ENCODE measurements around the gene ST7L.
"Not testable (repeated sequence)": the region's sequence is repeated elsewhere in the genome, so short reads cannot be mapped to it uniquely, and the experiment has no call there.

The ST7L gene, protein sequence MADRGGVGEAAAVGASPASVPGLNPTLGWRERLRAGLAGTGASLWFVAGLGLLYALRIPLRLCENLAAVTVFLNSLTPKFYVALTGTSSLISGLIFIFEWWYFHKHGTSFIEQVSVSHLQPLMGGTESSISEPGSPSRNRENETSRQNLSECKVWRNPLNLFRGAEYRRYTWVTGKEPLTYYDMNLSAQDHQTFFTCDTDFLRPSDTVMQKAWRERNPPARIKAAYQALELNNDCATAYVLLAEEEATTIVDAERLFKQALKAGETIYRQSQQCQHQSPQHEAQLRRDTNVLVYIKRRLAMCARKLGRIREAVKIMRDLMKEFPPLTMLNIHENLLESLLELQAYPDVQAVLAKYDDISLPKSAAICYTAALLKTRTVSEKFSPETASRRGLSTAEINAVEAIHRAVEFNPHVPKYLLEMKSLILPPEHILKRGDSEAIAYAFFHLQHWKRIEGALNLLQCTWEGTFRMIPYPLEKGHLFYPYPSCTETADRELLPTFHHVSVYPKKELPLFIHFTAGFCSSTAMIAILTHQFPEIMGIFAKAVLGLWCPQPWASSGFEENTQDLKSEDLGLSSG

DNA sequence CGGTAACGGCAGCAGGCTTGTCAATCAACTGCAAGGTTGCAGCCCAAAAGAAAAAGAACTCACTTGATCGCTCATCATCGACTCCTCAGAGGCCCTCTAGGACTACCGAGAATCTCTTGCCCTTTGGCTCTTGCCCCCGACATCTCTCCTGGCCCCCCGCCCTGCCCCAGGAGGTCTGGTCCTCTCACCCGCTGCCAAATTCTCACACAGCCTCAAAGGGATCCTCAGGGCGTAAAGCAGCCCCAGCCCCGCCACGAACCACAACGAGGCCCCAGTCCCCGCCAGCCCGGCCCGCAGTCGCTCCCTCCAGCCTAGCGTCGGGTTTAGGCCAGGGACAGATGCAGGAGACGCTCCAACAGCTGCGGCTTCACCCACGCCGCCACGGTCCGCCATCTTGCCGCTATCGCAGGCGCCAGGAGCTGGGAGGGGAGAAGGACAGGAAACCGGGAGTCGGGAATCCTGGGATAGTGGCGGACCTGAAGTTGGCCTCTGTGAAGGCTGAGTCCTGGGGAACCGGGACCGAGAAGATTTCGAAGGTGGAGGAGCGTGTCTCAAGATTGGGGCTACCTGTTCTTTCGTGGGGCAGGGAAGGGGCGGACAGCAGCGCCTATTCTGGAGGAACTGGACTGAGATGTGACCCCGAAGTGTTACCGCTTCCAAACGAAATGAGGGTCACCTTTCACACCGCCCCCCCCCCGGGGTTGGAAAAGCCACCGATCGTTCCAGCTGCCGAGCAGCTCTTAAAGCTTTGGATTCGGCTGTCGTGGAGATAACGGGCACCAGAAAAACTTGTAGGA lies at the start of gene ST7L:
TSS of gene ST7L (minus strand) at position 421 of the 797 bp plus-strand sequence. CDS start at position 393, 28 bp downstream.
- peak; percentile 24 for DNase-seq (ENCODE audit: low read depth, low spot score)

DNA sequence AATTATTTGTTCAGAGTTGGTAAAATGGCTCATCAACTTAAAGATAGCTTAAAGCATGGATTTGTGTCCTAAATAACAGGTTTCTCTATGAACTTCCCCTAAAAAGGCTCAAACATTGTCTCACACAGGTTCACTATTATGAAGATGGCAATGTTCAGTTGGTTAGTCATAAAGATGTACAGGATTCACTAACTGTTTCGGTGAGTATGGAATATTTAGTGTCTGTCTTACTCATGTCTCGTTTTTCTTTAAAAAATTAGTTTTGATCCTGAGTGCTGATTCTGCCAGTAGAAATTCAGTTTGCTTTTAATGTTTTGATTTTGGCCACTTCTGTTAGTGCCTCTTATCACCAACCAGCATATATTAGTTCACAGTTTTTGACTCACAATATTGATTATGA lies 48.0 kb upstream of the ST7L start:
- no peak for DNase-seq (ENCODE audit: low read depth, low spot score)

DNA sequence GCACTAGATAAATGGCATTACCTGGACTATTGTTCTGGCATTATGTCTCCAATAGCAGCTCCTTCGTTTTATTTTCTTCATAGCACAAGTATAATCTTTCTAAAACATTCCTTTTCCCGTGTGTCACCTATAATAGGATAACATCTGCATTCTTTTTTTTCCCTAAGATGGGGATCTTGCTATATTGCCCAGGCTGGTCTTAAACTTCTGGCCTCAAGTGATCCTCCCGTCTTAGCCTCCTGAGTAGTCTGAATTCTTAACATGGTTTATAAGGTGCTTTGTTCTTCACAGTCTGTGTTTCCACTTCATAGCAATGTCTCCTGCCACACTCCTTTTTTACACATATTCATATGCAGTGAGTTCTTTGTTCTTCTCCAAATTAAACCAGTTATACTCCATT lies 46.9 kb upstream of the ST7L start:
- DNase-seq (ENCODE audit: low read depth, low spot score) = no peak

DNA sequence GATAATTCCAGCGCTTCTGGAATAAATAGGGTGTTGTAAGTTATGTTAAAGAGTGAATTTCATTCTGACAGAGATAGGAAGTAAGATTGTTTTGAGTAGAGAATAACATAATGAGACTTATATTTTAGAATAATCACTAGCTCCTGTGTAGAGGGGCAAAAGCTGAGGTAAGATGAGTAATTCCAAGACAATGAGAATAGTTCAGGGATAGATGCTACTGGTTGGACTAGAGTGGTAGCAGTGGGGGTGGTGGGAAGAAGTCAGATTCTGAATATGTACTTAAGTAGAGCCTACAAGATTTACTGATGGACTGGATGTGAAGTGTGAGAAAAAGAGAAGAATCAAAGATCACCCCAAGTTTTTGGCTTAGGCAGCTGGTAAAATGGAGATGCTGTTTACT lies 32.3 kb upstream of the ST7L start:
- DNase-seq (ENCODE audit: low read depth, low spot score) = no peak

DNA sequence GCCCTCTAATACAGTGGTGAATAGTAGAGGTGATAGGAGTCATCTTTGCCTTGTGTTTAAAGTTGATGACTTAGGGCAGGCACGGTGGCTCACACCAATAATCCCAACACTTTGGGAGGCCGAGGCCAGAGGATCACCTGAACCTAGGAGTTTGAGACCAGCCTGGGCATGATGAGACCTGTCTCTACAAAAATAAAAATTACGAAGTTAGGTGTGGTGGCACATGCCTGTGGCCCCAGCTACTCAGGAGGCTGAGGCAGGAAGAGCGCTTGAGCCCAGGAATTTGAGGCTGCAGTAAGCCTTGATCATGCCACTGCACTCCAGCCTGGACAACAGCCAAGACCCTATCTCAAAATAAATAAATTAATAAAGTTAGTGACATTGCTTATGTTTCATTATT lies 27.3 kb upstream of the ST7L start:
- no peak for DNase-seq (ENCODE audit: low read depth, low spot score)

DNA sequence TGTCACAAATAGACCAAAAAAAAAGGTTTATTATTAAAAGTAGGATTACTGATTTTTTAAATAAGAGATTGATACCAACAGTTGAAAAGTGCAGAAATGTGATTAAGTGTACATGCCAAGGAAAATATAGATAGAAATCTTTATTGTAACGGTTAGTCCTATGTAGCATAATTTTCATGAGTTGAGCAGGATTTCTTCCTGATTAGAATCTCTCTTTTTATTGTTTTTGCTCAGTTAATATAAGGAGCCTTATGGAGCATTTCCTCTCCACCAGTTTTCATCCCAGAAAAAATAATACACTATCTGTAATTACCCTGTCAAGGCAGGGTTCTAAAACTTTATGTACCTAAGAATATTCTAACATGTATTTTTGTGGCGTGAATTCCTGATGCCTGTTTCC lies 24.1 kb upstream of the ST7L start:
- DNase-seq (ENCODE audit: low read depth, low spot score) = no peak

DNA sequence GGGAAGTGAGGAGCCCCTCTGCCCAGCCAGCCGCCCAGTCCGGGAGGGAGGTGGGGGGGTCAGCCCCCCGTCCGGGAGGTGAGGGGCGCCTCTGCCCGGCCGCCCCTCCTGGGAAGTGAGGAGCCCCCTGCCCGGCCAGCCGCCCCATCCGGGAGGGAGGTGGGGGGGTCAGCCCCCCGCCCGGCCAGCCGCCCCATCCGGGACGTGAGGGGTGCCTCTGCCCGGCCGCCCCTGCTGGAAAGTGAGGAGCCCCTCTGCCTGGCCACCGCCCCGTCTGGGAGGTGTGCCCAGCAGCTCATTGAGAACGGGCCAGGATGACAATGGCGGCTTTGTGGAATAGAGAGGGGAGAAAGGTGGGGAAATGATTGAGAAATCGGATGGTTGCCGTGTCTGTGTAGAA lies 21.5 kb upstream of the ST7L start:
- DNase-seq (ENCODE audit: low read depth, low spot score) = not testable (repeated sequence)

DNA sequence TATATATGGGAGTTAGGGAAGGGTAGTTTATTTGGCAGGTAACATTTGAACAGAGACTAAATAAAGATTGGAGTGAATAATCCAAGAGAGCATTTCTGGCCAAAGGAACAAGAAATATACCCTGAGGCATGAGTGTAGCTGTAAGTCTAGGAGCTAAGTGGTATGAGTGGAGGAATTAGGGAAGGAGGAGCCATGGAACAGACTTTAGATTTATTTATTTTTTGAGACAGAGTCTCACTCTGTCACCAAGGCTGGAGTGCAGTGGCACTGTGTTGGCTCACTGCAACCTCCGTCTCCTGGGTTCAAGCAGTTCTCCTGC lies 19.1 kb upstream of the ST7L start:
- no peak for DNase-seq (ENCODE audit: low read depth, low spot score)

DNA sequence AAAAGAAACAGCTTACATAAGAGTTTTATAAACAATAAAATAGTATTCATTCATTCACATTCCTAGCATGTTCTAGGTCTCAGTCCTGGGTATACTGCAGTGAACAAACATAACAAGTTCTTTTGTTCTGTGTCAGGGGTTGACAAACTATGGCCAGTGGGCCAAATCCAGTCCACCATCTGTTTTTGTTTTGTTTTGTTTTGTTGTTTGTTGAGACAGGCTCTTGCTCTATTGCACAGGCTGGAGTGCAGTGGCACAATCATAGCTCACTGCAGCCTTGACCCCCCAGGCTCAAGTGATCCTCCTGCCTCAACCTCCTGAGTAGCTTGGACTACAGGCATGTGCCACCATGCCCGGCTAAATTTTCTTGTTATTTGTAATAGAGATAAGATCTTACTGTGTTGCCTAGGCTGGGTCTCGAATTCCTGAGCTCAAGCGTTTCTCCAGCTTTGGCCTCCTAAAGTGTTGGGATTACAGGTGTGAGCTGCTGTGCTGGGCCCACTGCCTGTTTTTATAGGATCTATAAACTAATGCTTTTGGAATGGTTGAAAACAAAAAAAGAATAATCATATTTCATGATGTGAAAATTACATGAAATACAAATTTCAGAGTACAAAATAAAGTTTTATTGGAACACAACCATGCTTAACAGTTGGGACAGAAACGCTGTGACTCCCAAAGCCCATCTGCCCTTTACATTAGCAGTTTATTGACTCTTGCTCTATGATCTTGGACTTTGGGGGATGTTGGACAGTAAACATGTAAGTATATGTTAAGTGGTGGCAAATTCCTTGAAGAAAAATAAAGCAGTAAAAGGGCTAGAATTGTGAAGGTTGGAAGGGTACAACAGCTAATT lies 18.5 kb upstream of the ST7L start:
- no peak for DNase-seq (ENCODE audit: low read depth, low spot score)

DNA sequence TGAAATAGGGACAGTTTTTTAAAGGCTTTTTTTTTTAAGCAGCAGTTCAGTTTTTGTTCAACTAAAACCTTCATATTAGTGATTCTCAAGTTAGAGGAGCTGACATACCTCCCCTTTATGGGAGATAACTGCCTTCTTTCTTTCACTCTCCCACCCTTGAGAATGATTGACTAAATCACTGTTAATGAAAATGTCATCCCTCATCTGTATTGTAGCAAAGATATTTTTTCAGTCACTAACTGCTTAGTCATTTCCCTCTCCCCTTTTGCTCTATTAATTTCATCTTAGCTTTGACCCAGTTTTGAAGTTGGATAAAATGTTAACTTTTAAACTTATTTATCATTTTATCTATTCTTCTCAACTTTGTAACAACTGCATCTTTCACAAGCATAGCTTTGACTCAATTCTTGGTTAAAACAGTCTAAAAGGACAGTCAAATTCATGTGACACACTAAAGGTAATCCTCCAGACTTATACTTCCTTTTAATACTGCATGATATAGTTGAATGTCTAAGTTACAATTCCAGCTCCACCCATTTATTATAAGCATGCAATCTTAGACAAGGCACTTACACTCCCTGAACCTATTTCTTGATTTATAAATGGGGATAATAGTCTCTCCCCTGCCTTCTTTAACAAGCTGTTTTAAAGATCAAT lies 17.8 kb upstream of the ST7L start:
- DNase-seq (ENCODE audit: low read depth, low spot score) = no peak

DNA sequence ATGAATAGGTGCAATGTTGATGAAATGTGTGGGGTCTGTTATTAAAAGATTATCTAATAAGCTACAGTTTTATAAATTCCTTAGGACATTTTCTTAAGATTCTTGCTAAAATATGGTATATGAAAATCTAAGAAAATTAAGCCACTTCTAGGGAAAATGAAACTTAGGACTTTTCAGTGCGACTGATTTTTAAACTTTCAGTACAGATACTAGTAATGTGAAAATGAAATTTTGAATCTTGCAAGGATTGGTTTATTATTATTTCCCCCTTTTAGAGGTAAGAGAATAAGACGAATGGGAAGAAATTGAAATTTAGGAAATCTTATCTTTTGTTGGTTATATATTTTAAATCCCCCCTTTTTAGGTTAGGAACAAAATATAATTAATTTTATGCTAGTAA lies 17.1 kb upstream of the ST7L start:
- no peak for DNase-seq (ENCODE audit: low read depth, low spot score)

DNA sequence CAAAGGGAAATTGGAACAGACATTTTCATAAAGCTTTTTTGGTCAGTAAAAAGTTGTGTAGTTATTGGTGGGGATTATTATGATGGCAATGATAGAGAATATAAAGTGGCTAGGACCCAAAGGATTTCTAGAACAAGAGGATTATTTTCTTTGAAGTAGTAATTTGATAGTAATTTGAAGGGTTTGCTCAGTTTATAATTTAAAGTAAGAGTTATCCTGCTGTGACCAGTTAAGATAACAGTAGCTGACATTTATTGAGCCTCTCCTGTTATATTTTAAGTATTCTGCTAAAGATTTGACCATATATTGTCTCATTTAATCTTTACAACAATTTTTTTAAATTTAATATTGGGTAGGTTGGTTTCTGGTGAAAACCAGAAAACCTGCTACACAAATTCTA lies 15.4 kb upstream of the ST7L start:
- DNase-seq (ENCODE audit: low read depth, low spot score) = no peak

DNA sequence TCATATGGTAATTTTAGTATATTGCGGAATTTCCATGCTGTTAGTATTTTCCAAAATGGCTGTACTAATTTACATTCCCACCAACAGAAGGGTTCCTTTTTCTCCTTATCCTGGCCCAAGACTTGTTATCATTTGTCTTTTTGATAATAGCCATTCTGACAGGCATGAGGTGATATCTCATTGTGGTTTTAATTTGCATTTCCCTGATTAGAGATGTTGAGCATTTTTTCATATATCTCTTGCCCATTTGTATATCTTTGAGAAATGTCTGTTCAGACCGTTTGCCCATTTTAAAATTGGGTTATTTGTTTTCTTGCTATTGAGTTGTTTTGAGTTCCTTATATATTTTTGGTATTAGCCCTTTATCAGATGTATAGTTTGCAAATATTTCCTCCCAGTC lies 14.7 kb upstream of the ST7L start:
- no peak for DNase-seq (ENCODE audit: low read depth, low spot score)

DNA sequence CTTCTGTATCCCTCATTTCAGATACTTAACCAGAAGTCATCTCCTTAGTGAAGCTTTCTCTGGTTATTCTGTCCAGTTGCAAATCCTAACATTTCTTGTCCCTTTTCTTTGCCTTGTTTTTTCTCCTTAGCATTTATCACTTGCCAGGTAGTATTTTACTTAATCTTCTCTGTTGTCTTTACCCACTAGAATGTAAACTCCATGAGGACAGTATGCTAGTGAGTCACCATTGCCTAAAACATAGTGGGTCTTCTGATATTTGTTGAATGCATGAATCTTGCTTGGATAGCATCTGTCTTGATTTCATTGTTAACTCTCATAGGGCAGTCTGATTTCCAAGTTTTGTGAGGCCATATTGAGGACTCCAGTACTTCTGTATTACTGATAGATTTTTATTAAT lies 10.3 kb upstream of the ST7L start:
- DNase-seq (ENCODE audit: low read depth, low spot score) = no peak

DNA sequence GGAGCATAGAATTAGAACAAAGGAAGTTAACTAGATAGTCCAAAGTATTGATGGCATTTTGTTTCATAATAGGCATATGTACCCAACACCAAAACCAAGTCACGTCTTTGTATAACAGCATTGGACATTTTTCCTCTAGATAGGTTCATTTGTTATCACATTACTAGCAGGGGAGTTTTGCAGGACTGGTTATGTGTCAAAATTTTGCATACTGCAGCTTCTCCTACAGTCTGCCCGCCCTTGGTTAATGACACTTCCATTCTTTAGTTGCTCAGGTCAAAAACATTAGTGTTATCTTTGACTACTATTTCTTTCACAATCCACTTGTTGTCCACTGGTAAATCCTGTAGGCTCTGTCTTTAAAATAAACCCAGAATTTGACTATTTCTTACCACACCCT lies 9.6 kb upstream of the ST7L start:
- no peak for DNase-seq (ENCODE audit: low read depth, low spot score)

DNA sequence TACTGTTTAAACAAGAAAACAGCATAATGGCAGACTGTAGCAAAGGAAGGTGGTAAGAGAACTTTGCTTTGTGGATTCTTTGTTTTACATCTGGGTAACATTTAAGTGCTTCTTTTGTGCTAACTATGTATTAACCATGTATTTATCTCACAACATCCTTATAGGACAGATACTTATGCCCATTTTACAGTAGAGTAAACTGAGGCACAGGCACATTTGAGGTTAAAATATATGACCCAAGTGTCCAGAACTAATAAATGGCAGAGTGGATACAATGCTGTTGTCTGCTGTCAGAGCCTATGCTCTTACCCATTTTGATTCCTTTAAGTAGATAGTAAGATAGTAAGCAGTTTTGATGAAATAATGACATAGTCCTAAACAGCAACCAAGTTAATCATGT lies 7.9 kb upstream of the ST7L start:
- DNase-seq (ENCODE audit: low read depth, low spot score) = no peak

DNA sequence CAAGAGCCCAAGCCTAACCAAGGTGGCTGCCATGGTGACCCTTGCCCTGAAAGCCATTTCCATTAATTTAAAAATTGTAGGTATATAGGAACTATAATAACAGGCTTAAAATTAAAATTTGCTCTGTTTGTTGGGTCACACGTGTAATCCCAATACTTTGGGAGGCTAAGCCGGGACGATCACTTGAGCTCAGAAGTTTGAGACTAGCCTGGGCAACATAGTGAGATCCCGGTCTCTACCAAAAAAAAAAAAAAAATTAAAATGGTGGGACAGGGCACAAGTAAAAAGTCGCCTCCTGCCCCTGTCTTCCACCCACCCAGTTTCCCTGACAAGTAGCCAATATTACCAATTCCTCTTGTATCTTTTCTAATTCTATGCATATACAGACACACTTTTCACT lies 7.3 kb upstream of the ST7L start:
- DNase-seq (ENCODE audit: low read depth, low spot score) = no peak

DNA sequence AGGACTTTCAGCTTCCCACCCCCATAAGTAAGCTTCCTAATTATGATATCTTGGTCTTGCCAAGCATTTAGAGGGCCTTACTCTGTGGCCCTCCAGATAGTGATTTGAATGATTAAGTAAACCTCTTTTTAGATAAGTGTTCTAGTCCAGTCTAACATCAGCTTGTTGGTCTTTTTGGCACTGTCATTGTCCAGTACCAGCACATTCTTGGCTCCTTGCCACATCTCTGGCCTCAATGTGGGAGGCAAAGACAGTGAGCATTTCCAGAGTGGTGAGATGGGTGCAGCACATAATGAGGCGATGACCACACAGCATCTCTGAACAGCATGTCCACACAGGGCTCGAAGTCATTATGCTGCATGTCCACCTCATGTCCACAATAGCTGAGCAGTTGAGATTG lies 6.8 kb upstream of the ST7L start:
- no peak for DNase-seq (ENCODE audit: low read depth, low spot score)

DNA sequence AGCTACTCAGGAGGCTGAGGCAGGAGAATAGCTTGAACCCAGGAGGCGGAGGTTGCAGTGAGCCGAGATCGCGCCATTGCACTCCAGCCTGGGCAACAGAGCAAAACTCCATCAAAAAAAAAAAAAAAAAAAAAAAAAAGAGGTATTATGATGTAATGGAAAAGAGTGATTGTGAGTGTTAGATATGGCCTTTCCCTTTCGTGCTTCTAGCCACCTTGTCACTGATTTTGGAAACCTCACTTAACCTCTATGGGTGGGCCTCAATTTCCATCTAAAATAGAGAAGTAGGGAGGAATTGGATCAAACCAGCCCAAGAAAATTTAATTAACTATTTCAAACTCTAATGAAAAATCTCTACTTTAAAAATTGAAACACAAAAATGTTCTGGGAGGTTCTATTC lies 5.6 kb upstream of the ST7L start:
- DNase-seq (ENCODE audit: low read depth, low spot score) = not testable (repeated sequence)

DNA sequence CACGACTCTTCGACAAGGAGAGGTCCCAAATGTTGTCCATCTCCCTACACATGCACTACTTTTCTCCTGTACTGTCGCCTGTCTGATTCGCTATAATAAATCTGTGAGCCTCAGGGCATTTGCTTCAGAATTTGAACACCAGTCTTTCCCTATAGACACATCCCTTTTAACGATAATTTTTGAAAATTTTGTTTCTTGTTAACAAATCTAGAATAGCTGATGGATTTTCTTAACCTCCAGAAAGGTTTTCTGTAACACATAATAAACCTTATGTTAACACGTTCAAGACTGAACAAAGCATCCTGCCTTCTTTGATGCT lies 1.4 kb upstream of the ST7L start:
- DNase-seq (ENCODE audit: low read depth, low spot score) = no peak

DNA sequence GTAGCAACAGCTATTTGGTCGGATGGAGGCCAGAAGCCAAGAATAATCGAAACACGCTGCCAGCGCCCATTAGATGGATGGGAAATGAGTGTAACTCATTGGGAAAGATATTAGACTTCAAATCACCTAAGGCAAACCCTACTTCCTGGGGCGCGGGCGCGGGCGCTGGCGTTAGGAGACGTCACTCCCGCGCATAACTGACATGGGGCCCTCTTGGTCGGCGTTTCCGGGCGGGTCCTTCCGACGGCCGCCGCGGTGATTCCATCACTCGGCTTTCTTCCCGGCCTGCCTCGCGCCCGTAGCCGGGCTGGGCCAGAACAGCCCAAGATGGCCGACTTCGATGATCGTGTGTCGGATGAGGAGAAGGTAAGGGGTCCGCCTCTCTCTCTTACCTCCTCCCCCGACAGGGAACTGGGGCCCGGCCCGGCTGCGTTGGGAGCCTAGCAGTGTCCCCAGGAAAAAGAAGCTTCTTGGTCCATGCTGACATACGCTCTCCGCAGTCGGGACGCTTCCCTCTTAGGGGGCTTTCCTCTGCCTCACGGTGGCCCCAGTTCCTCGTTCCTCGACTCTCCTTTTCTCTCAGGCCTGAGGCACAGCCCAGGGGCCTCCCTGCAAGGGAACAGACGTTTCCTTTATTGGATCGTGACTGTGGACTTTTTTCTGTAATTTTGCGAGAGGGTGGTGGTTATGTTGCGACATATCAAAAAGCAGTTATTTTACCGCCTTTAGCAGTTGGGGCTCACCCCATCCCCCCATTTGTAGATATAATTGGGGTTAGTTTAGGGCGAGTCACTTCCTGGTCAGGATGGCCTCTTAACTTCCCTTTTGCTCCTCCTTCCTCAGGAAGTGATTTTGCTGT lies 806 bp upstream of the ST7L start, which contains the start of gene CAPZA1:
TSS of gene CAPZA1 (plus strand) at position 315 of the 859 bp plus-strand sequence. CDS start at position 328, 13 bp downstream.
- DNase-seq (ENCODE audit: low read depth, low spot score) = peak; percentile 75

Measured in brain pericyte (primary cell).